Breast epithelium (tissue), 4 donors: Measurements from ENCODE around the gene TMEM236. TPM values are rescaled to one million over a fixed set of nuclear protein-coding genes. Genes with fewer than 3 reads are reported as not detected.
"Not testable (repeated sequence)": the region's sequence is repeated elsewhere in the genome, so short reads cannot be mapped to it uniquely, and the experiment has no call there.

ENCODE experiments used
- DNase-seq, 2 donors: peaks; one replicate each; pipeline ENCODE4 v3.0.0-alpha.2; 2019; ENCODE audit warnings: low spot score in 2 of 2
- H3K27ac ChIP-seq, 2 donors: fragments of 200-600 bp; sonication (generic) in 1 of 2; one replicate each; pipeline ENCODE4 v1.5.1; 2016 to 2019; ENCODE audit warnings: mild to moderate bottlenecking in 1 of 2
- H3K27me3 ChIP-seq, 2 donors: fragments of 200-600 bp; sonication (generic) in 1 of 2; one replicate each; pipeline versions ENCODE4 v1.5.1 to v1.6.0; 2017 to 2019; ENCODE audit warnings: control low read depth in 1 of 2, mild to moderate bottlenecking in 1 of 2
- H3K36me3 ChIP-seq: fragments of 200-600 bp; one replicate; pipeline ENCODE4 v1.5.1; 2019
- H3K4me1 ChIP-seq, 2 donors: fragments of 200-600 bp; sonication (generic); one replicate each; pipeline ENCODE4 v1.5.1; 2016 to 2019; ENCODE audit warnings: control low read depth in 1 of 2
- H3K4me3 ChIP-seq, 3 donors: fragments of 200-600 bp; sonication (generic); 1 replicate in 2 of 3; 2 replicates in 1 of 3; pipeline ENCODE4 v1.5.1; 2016 to 2019; ENCODE audit warnings: mild to moderate bottlenecking in 3 of 3, moderate library complexity in 2 of 3
- H3K9me3 ChIP-seq, 2 donors: fragments of 200-600 bp; sonication (generic) in 1 of 2; one replicate each; pipeline ENCODE4 v1.5.1; 2016 to 2019; ENCODE audit warnings: control low read depth in 1 of 2
- POLR2A ChIP-seq: fragments of 450-650 bp; IDR thresholded peaks from one replicate; pipeline ENCODE4 v1.6.1; 2016; ENCODE audit warnings: antibody characterized with exemption, mild to moderate bottlenecking, moderate library complexity
- POLR2AphosphoS5 ChIP-seq, 3 donors: sonication (generic); formaldehyde crosslinking; IDR thresholded peaks; one replicate each; pipeline ENCODE4 v1.6.1; 2017; ENCODE audit warnings: antibody characterized with exemption in 3 of 3
- intact Hi-C: fragments of 100-400 bp; cut with DNase I; formaldehyde crosslinking; loops from one replicate; pipeline ENCODE4 v1.15.1; 2023; ENCODE audit warnings: low total_unique reads
- total RNA-seq, 3 donors: library from RNA; depleted of rRNA; stranded (reverse); fragments of >200 nt; gene quantifications; one replicate each; pipeline ENCODE4 v1.1.0, GENCODE V29; 2016
- TF ChIP-seq, protein P1 (sequence below), 3 donors: fragments of 450-650 bp; IDR thresholded peaks; one replicate each; pipeline ENCODE4 v1.5.1; 2016 to 2017; ENCODE audit warnings: antibody characterized with exemption in 3 of 3, mild to moderate bottlenecking in 3 of 3, moderate library complexity in 3 of 3

The TMEM236 gene
- total RNA-seq, 3 donors from 2014 or later = 0.59 to 2.9 (median 0.66) TPM

DNA sequence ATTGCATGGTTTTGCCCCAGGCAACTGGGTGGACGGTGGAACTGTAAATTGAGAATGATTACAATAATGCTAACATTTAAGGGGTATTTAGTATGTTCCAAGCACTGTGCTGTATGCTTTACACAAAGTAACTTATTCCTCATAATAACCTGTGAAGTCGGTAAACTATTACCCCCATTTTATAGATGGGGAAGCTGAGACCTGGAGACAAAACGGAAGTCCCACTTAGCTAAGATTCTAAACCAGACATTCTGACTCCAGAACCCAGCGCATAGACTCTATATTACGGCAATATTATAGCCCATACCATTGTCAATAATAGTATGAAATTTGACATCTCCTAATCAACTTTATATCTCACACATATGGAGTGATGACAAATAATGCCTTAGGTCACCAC, 39.9 kb upstream of the TMEM236 start:
- Histone ChIP-seq H3K36me3 (peaks cover 3% of the 10 kb centered on the region), H3K9me3 (no peaks in the 10 kb centered on the region), H3K4me3 (no peak overlapping the region), H3K27me3 (no peaks in the 10 kb centered on the region), H3K27ac (no peak overlapping the region), H3K4me1 (no peaks in the 10 kb centered on the region)
- no peak for DNase-seq
- intact Hi-C loops = no loop called here
- TF ChIP-seq POLR2A (no peak), POLR2AphosphoS5 (IDR thresholded peaks at IDR 0.05) (no peak)
- TF ChIP-seq, protein P1, sequence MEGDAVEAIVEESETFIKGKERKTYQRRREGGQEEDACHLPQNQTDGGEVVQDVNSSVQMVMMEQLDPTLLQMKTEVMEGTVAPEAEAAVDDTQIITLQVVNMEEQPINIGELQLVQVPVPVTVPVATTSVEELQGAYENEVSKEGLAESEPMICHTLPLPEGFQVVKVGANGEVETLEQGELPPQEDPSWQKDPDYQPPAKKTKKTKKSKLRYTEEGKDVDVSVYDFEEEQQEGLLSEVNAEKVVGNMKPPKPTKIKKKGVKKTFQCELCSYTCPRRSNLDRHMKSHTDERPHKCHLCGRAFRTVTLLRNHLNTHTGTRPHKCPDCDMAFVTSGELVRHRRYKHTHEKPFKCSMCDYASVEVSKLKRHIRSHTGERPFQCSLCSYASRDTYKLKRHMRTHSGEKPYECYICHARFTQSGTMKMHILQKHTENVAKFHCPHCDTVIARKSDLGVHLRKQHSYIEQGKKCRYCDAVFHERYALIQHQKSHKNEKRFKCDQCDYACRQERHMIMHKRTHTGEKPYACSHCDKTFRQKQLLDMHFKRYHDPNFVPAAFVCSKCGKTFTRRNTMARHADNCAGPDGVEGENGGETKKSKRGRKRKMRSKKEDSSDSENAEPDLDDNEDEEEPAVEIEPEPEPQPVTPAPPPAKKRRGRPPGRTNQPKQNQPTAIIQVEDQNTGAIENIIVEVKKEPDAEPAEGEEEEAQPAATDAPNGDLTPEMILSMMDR (IDR thresholded peaks at IDR 0.05) = no peak

DNA sequence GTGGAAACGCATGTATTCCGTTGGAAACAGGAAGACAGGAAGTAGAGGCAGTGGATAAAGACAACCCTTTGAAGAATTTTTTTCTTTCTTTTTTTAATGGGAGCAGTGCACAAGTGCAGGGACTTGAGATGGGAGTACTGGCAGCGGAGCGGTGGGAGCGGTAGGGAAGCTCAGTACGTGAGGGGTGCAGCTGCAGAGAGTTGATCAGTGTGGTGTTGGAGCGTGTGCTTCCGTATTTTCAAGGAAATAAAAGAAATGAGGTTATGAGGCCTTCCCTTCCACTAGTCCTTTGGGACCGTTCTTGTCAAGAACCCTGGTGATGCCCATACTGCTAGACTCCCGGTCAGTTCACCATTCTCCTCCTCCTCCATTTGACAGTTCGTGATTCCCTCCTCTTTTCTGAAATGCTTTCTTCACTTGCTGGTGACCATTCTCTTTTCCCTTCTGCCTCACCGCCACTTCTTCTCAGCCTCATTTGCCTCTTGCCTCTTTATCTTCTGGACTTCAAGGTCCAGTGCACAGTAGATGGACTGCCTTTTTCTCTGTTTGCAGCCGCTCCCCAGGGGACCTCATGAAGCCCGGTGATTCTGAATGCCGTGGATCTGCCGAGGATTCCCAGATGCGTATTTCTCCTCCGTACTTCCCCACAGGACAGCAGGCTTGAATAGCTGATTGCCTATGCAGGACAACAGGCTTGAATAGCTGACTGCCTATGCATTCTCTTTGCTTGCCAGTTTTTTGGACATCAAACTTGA, 39.1 kb upstream of the TMEM236 start:
- H3K27ac ChIP-seq = no peak overlapping the region
- TF ChIP-seq POLR2A = no peak
- no peak for TF ChIP-seq POLR2AphosphoS5 (IDR thresholded peaks at IDR 0.05)
- TF ChIP-seq, protein P1 (IDR thresholded peaks at IDR 0.05) = no peak
- no peaks in the 10 kb centered on the region for H3K9me3 ChIP-seq

DNA sequence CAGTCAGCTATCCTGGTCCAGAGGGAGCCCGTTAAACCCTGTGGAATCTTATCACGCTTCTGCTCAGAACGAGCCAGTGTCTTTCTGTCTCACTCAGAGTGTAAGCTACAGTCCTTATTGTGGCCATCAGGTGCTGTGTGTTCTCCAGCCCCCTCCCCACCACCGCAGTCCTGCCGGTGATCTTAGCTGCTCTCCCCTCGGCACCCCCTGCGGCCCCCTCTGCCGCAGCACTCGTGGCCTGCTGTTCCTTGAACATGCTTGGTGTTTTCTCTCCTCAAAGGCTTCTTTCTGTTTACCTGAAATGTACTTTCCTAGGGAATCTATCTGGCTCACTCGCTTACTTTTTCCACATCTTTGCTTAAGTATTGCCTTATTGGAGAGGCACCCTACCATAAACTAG, 38.2 kb upstream of the TMEM236 start:
- no peak for DNase-seq
- no peak overlapping the region for H3K4me3 ChIP-seq
- no peak for TF ChIP-seq POLR2A
- TF ChIP-seq, protein P1 (IDR thresholded peaks at IDR 0.05) = no peak
- TF ChIP-seq POLR2AphosphoS5 (IDR thresholded peaks at IDR 0.05) = no peak
- H3K27me3 ChIP-seq = no peaks in the 10 kb centered on the region
- H3K4me1 ChIP-seq = no peaks in the 10 kb centered on the region
- no peaks in the 10 kb centered on the region for H3K9me3 ChIP-seq
- intact Hi-C loops = no loop called here
- no peak overlapping the region for H3K27ac ChIP-seq
- H3K36me3 ChIP-seq = peaks cover 3% of the 10 kb centered on the region

More for the DNA sequence above, 39.1 kb upstream of the TMEM236 start:
- intact Hi-C loops = no loop called here
- H3K4me1 ChIP-seq = no peaks in the 10 kb centered on the region
- peaks cover 3% of the 10 kb centered on the region for H3K36me3 ChIP-seq
- no peak for DNase-seq
- H3K4me3 ChIP-seq = peak overlapping the region in 1 of 3 donors; percentile 15
- no peaks in the 10 kb centered on the region for H3K27me3 ChIP-seq

DNA sequence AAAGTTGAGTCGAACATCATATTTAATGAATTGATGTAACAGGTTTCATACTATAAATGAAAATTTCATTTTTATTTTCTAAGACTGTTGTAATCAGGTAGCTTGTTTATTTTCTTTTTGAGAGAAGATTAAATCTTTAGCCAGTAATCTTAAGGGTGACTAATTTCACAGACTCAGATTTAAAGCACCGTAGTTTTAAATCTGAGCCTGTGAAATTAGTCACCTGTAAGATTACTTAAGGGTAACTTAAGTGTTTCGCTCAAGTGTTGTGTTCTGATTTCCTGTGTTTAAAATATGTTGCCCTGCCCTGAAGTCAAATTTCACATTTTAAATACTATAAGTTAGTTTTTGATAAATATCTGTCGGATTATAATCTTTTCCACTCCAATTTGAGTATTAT, 35.8 kb upstream of the TMEM236 start:
- Histone ChIP-seq H3K27me3 (no peaks in the 10 kb centered on the region), H3K27ac (no peak overlapping the region), H3K4me1 (no peaks in the 10 kb centered on the region), H3K9me3 (no peaks in the 10 kb centered on the region), H3K4me3 (no peak overlapping the region), H3K36me3 (peaks cover 3% of the 10 kb centered on the region)
- TF ChIP-seq POLR2A (no peak), POLR2AphosphoS5 (IDR thresholded peaks at IDR 0.05) (no peak)
- TF ChIP-seq, protein P1 (IDR thresholded peaks at IDR 0.05) = no peak
- intact Hi-C loops = no loop called here
- DNase-seq = no peak

DNA sequence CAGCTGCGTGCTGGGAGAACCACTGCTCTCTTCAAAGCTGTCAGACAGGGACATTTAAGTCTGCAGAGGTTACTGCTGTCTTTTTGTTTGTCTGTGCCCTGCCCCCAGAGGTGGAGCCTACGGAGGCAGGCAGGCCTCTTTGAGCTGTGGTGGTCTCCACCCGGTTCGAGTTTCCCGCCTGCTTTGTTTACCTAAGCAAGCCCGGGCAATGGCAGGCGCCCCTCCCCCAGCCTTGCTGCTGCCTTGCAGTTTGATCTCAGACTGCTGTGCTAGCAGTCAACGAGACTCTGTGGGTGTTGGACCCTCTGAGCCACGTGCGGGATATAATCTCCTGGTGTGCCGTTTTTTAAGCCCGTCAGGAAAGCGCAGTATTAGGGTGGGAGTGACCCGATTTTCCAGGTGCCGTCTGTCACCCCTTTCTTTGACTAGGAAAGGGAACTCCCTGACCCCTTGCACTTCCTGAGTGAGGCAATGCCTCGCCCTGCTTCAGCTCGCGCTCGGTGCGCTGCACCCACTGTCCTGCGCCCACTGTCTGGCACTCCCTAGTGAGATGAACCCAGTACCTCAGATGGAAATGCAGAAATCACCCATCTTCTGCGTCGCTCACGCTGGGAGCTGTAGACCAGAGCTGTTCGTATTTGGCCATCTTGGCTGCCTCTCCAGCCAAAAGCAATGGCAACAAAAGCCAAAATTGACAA, 29.5 kb upstream of the TMEM236 start:
- H3K4me3 ChIP-seq, intact Hi-C loops, H3K9me3 ChIP-seq, H3K27ac ChIP-seq, H3K4me1 ChIP-seq, H3K36me3 ChIP-seq, DNase-seq, H3K27me3 ChIP-seq: not testable (repeated sequence)
